Body of pancreas (tissue), 4 donors: ENCODE measurements around the gene MMS22L. TPM values are rescaled to one million over a fixed set of nuclear protein-coding genes. Genes with fewer than 3 reads are reported as not detected.

ENCODE experiments used
- ATAC-seq: fragments of 150-250 bp; one replicate; pipeline ENCODE4 v1.9.1; 2016
- DNase-seq, 4 donors: peaks; one replicate each; pipeline ENCODE4 v3.0.0-alpha.2; 2019
- H3K27ac ChIP-seq, 4 donors: fragments of 200-600 bp; sonication (generic); 1 replicate in 3 of 4; 2 replicates in 1 of 4; pipeline versions ENCODE4 v1.5.1 to v1.6.1; 2016 to 2019; ENCODE audit warnings: mild to moderate bottlenecking in 1 of 4, mixed read lengths in 1 of 4, moderate library complexity in 1 of 4
- H3K27me3 ChIP-seq, 2 donors: fragments of 200-600 bp; sonication (generic); one replicate each; pipeline ENCODE4 v1.6.0; 2016; ENCODE audit warnings: mild to moderate bottlenecking in 1 of 2
- H3K36me3 ChIP-seq, 2 donors: fragments of 200-600 bp; sonication (generic); replicated peaks in 1 of 2; 2 replicates each; pipeline ENCODE4 v1.5.1; 2016; ENCODE audit warnings: low read depth in 2 of 2; ENCODE audit not compliant: insufficient read depth in 1 of 2
- H3K4me1 ChIP-seq: fragments of 200-600 bp; sonication (generic); one replicate; pipeline ENCODE4 v1.6.0; 2016
- H3K4me3 ChIP-seq, 2 donors: fragments of 200-600 bp; sonication (generic); 1 replicate in 1 of 2; 2 replicates in 1 of 2; pipeline ENCODE4 v1.5.1; 2016 to 2019
- H3K9me3 ChIP-seq, 3 donors: fragments of 200-600 bp; sonication (generic); 1 replicate in 2 of 3; 2 replicates in 1 of 3; pipeline ENCODE4 v1.5.1; 2016
- CTCF ChIP-seq, 7 experiments: fragments of 450-650 bp in 4 of 7; fragments of 200-600 bp in 3 of 7; sonication (generic) in 3 of 7; IDR thresholded peaks; one replicate each; pipeline ENCODE4 v1.5.1; 2016 to 2019; ENCODE audit warnings: antibody characterized with exemption in 7 of 7
- POLR2A ChIP-seq, 3 donors: fragments of 450-650 bp; IDR thresholded peaks; one replicate each; pipeline ENCODE4 v1.6.1; 2016; ENCODE audit warnings: antibody characterized with exemption in 3 of 3, mild to moderate bottlenecking in 2 of 3
- WGBS, 2 donors: methylation state at CpG; one replicate each; pipeline ENCODE4 v1.1.5; 2017; 5-methylcytosine and 5-hydroxymethylcytosine counted together
- intact Hi-C: fragments of 100-400 bp; cut with DNase I; formaldehyde crosslinking; loops from one replicate; pipeline ENCODE4 v1.15.1; 2023
- total RNA-seq, 2 donors: library from RNA; depleted of rRNA; stranded (reverse); fragments of >200 nt; gene quantifications; one replicate each; pipeline ENCODE4 v1.1.0, GENCODE V29; 2016

Gene MMS22L
- total RNA-seq = 1 to 10 TPM; 7.3 to 8.3 TPM

GRCh38 chr6:97282726-97283617, at the start of gene MMS22L:
Gene MMS22L (minus strand): TSS chr6:97283216. CDS start chr6:97282477, 739 bp downstream.
- intact Hi-C loops = no loop called here
- peak within 1 kb of the TSS; percentile 83 to 99 for H3K4me3 ChIP-seq
- ATAC-seq = peak; percentile 99
- H3K27ac ChIP-seq = peak within 1 kb of the TSS in 3 of 4 donors; percentile 43 to 70 (median 70)
- peaks cover 13% of the 10 kb centered on the region for H3K4me1 ChIP-seq
- no peaks in the 10 kb centered on the region for H3K27me3 ChIP-seq
- peak in 2 of 3 donors; percentile 36 to 39 for TF ChIP-seq POLR2A (IDR thresholded peaks at IDR 0.05)
- TF ChIP-seq CTCF (IDR thresholded peaks at IDR 0.05) = no peak
- no peaks in the 10 kb centered on the region for H3K36me3 ChIP-seq
- no peaks in the 10 kb centered on the region for H3K9me3 ChIP-seq
- WGBS, 2 donors = 0 to 1% methylated on average over 35 to 67 of the region's 67 CpGs
- peak; percentile 95 to 97 (median 96) for DNase-seq

DNA sequence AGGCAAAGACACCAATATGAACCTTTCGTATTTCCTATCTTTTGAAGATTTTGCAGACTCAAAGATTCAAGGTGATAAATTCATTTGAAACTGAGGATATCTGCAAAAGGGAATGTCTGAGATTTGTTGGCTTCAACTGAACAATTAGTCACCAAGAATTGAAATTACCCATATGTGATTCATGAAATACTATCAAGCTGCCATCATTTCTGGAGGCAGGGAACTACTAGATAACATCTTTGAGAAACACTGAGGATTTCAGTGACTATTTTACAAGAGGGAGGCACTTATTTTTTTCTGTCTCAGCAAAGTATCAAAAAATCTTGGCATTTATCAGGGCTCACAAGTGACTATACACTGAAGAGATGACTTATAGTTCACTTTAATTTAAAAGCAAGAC, 39.8 kb upstream of the MMS22L start:
- no peak for DNase-seq
- no peak for ATAC-seq
- Histone ChIP-seq H3K9me3 (no peaks in the 10 kb centered on the region), H3K27me3 (no peaks in the 10 kb centered on the region), H3K27ac (no peak overlapping the region), H3K4me3 (no peak overlapping the region), H3K36me3 (no peaks in the 10 kb centered on the region), H3K4me1 (no peaks in the 10 kb centered on the region)
- intact Hi-C loops = no loop called here
- TF ChIP-seq POLR2A (IDR thresholded peaks at IDR 0.05) = no peak
- TF ChIP-seq CTCF (IDR thresholded peaks at IDR 0.05) = no peak
- 44 to 81% methylated on average over 1 of the region's 1 CpG for WGBS, 2 donors

DNA sequence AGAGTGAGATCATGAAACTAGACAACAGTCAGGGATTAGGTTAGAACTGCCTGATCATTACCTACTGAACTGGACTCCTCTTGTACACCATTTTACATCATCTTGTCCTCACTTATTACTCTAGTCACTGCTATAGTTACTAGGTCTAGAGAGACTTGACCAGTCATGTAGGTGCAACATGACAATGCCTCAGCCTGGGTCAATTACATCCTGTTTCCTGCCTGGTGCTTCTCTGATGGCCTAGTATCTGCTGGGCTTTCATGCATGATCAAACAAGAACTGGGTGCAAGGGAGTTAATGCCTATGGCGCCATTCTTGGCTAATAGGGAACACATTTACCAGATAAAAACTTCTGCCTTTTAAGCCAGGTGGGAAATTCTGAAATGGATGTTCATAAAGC, 39.2 kb upstream of the MMS22L start:
- Histone ChIP-seq H3K27ac (no peak overlapping the region), H3K4me3 (no peak overlapping the region), H3K9me3 (no peaks in the 10 kb centered on the region), H3K27me3 (no peaks in the 10 kb centered on the region), H3K36me3 (no peaks in the 10 kb centered on the region), H3K4me1 (no peaks in the 10 kb centered on the region)
- ATAC-seq (no peak), DNase-seq (no peak)
- intact Hi-C loops = no loop called here
- 85 to 91% methylated on average over 1 of the region's 1 CpG for WGBS, 2 donors
- TF ChIP-seq CTCF (IDR thresholded peaks at IDR 0.05) (no peak), POLR2A (IDR thresholded peaks at IDR 0.05) (no peak)

DNA sequence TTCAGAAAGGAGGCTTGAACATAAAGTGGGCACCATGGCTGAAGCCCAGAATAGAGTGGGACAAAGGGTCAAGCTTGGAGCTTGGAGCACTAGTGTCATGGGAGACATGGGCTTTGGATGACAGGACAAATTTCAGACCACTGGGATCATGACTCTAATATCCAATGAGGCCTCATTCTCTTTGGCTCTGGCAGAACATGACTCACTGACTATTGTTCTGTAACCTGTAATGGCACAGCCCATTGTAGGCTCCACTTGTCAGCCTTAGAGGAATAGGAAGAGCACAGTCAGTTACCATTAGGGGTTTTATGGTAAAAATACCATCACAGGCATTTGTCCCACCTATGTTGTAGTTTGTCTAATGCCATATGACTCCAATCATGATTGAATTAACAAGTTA, 34.0 kb upstream of the MMS22L start:
- DNase-seq (no peak), ATAC-seq (no peak)

More for the DNA sequence above, 34.0 kb upstream of the MMS22L start:
- no peaks in the 10 kb centered on the region for H3K36me3 ChIP-seq
- H3K9me3 ChIP-seq = no peaks in the 10 kb centered on the region
- no peak overlapping the region for H3K27ac ChIP-seq
- H3K4me1 ChIP-seq = no peaks in the 10 kb centered on the region
- no peak overlapping the region for H3K4me3 ChIP-seq
- intact Hi-C loops = no loop called here
- TF ChIP-seq POLR2A (IDR thresholded peaks at IDR 0.05) (no peak), CTCF (IDR thresholded peaks at IDR 0.05) (no peak)
- H3K27me3 ChIP-seq = no peaks in the 10 kb centered on the region
